Mammary epithelial cell (primary cell): ENCODE results near the gene ARHGAP5.

Experiments used
- EZH2 ChIP-seq: IDR thresholded peaks from 2 replicates; pipeline ENCODE4 v1.6.1; 2012; ENCODE audit warnings: low read length, inconsistent platforms, borderline replicate concordance
- TF ChIP-seq, protein P1 (sequence below), 2 donors: IDR thresholded peaks in 1 of 2; conservative IDR thresholded peaks in 1 of 2; 2 replicates each; pipeline ENCODE4 v1.5.1; 2011 to 2012; ENCODE audit warnings: inconsistent platforms in 2 of 2, low read length in 2 of 2, mild to moderate bottlenecking in 2 of 2, control low read depth in 1 of 2, low read depth in 1 of 2; ENCODE audit not compliant: insufficient read depth in 1 of 2; ENCODE audit errors: extremely low read depth in 1 of 2

DNA sequence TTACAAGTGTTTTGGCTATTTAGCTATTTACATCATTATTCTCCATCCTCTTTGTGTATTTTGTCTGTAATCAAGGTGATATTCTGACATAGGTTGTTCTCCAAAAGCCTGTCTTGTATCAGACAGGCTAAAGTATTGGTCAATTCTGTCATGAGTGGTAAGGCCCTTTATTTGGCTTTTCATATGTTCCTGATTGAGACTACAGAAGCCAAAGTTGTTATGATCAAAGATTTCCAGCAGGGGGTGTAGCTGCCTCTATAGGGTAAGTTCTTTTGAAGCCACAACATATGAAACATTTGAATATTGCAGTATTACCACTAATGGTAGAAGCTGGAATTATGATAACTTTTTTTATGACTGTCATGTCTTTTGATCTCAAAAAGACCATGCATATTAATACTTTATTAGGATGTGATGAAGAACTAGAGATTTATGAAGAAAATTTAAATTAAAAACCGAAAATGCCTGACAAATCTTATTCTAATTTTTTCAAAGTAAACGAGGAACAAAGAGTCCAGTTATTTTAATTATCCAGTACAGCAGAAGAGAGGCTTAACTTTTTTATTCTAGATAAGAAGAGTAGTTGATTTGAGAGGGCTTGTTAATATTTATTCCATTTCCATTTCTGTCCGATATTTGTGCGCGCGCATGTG lies 3.4 kb upstream of the ARHGAP5 start:
- TF ChIP-seq, protein P1, sequence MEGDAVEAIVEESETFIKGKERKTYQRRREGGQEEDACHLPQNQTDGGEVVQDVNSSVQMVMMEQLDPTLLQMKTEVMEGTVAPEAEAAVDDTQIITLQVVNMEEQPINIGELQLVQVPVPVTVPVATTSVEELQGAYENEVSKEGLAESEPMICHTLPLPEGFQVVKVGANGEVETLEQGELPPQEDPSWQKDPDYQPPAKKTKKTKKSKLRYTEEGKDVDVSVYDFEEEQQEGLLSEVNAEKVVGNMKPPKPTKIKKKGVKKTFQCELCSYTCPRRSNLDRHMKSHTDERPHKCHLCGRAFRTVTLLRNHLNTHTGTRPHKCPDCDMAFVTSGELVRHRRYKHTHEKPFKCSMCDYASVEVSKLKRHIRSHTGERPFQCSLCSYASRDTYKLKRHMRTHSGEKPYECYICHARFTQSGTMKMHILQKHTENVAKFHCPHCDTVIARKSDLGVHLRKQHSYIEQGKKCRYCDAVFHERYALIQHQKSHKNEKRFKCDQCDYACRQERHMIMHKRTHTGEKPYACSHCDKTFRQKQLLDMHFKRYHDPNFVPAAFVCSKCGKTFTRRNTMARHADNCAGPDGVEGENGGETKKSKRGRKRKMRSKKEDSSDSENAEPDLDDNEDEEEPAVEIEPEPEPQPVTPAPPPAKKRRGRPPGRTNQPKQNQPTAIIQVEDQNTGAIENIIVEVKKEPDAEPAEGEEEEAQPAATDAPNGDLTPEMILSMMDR (conservative IDR thresholded peaks at IDR 0.05 in 1 of 2, IDR thresholded peaks at IDR 0.05 in 1 of 2; ENCODE audit: extremely low read depth in 1 of 2, insufficient read depth in 1 of 2, low read depth in 1 of 2, low read length in 2 of 2), result peak; percentile 63 to 66
- TF ChIP-seq EZH2, result no peak
